HG03558 (cell line): ENCODE measurements around the gene CIAPIN1.
A peak's percentile ranks its signal among the peaks of the same experiment; 100 is the strongest.

Experiments used
- ATAC-seq: cut with Tn5 transposase; IDR thresholded peaks from one replicate; pipeline ENCODE4 v1.9.1; 2021; ENCODE audit warnings: moderate number of reproducible peaks; ENCODE audit not compliant: unreplicated experiment; ENCODE audit errors: extremely low read depth

CIAPIN1 gene

GRCh38 chr16:57477531-57478202, 30.5 kb upstream of the CIAPIN1 start:
- ATAC-seq = no peak

- no peak for ATAC-seq
Measured at GRCh38 chr16:57476546-57477410, 29.6 kb upstream of the CIAPIN1 start.

- peak; percentile 93 for ATAC-seq
Measured at GRCh38 chr16:57475711-57476339, 28.6 kb upstream of the CIAPIN1 start.

GRCh38 chr16:57474671-57475661, 27.8 kb upstream of the CIAPIN1 start:
- no peak for ATAC-seq

GRCh38 chr16:57473906-57474305, 26.7 kb upstream of the CIAPIN1 start:
- ATAC-seq = no peak

- ATAC-seq = no peak
Measured at GRCh38 chr16:57473176-57473840, 26.1 kb upstream of the CIAPIN1 start.

- ATAC-seq = no peak
Measured at GRCh38 chr16:57472665-57473060, 25.5 kb upstream of the CIAPIN1 start.

GRCh38 chr16:57471852-57472664, 24.9 kb upstream of the CIAPIN1 start:
- ATAC-seq = no peak

- ATAC-seq = no peak
Measured at GRCh38 chr16:57471209-57471608, 24.0 kb upstream of the CIAPIN1 start.

- no peak for ATAC-seq
Measured at GRCh38 chr16:57470711-57471110, 23.5 kb upstream of the CIAPIN1 start.

- ATAC-seq = no peak
Measured at GRCh38 chr16:57469917-57470470, 22.8 kb upstream of the CIAPIN1 start.

- no peak for ATAC-seq
Measured at GRCh38 chr16:57469046-57469445, 21.9 kb upstream of the CIAPIN1 start.

GRCh38 chr16:57468346-57468745, 21.2 kb upstream of the CIAPIN1 start:
- no peak for ATAC-seq

GRCh38 chr16:57464523-57464922, 17.3 kb upstream of the CIAPIN1 start:
- no peak for ATAC-seq

- no peak for ATAC-seq
Measured at GRCh38 chr16:57462978-57463362, 15.8 kb upstream of the CIAPIN1 start.

GRCh38 chr16:57462209-57462977, 15.2 kb upstream of the CIAPIN1 start, which contains the start of gene POLR2C:
Gene POLR2C (plus strand): TSS chr16:57462679. CDS start chr16:57462725, 46 bp downstream.
- peak; percentile 51 for ATAC-seq

GRCh38 chr16:57452021-57452420, 4.8 kb upstream of the CIAPIN1 start:
- no peak for ATAC-seq
